Heart right ventricle (tissue), 16 donors: Measurements from ENCODE around the gene ULK1. TPM values are rescaled to one million over a fixed set of nuclear protein-coding genes. Genes with fewer than 3 reads are reported as not detected.

Experiments used
- ATAC-seq, 8 donors: fragments of 200-7000 bp; cut with Tn5 transposase; one replicate each; pipeline ENCODE4 v1.9.1; 2020; ENCODE audit warnings: mild to moderate bottlenecking in 8 of 8, moderate library complexity in 8 of 8, moderate number of reproducible peaks in 1 of 8
- DNase-seq, 2 donors: peaks; one replicate each; pipeline ENCODE4 v3.0.0-alpha.2; 2020
- H3K27ac ChIP-seq, 10 donors: fragments of 200-600 bp; sonication (generic) in 2 of 10; one replicate each; pipeline versions ENCODE4 v1.5.0 to v1.8.0; 2020 to 2022; ENCODE audit warnings: mild to moderate bottlenecking in 3 of 10
- H3K27me3 ChIP-seq, 7 donors: fragments of 200-600 bp; one replicate each; pipeline ENCODE4 v1.8.0; 2021 to 2022; ENCODE audit warnings: mild to moderate bottlenecking in 2 of 7
- H3K36me3 ChIP-seq, 9 donors: fragments of 200-600 bp; sonication (generic) in 1 of 9; one replicate each; pipeline versions ENCODE4 v1.5.0 to v1.8.0; 2020 to 2022; ENCODE audit warnings: mild to moderate bottlenecking in 2 of 9
- H3K4me1 ChIP-seq, 9 donors: fragments of 200-600 bp; sonication (generic) in 1 of 9; one replicate each; pipeline versions ENCODE4 v1.5.0 to v1.8.0; 2020 to 2022; ENCODE audit warnings: mild to moderate bottlenecking in 4 of 9
- H3K4me3 ChIP-seq, 10 donors: fragments of 200-600 bp; sonication (generic) in 2 of 10; one replicate each; pipeline versions ENCODE4 v1.5.0 to v1.8.0; 2020 to 2022; ENCODE audit warnings: mild to moderate bottlenecking in 7 of 10, moderate library complexity in 2 of 10
- H3K9me3 ChIP-seq, 11 donors: fragments of 200-600 bp in 10 of 11; sonication (generic) in 2 of 11; one replicate each; pipeline versions ENCODE4 v1.5.0 to v1.8.0; 2013 to 2022; ENCODE audit warnings: mild to moderate bottlenecking in 2 of 11, control low read depth in 1 of 11, moderate library complexity in 1 of 11
- WGBS, 2 donors: extraction: QIAGEN DNeasy Blood & Tissue Kit; methylation state at CpG; one replicate each; pipeline ENCODE4 v1.1.7; 2013; ENCODE audit warnings: inconsistent platforms in 1 of 2; 5-methylcytosine and 5-hydroxymethylcytosine counted together
- intact Hi-C, 10 donors: fragments of 100-400 bp; cut with DNase I; formaldehyde crosslinking; loops; one replicate each; pipeline versions ENCODE4 v1.11.1 to v1.14.2; 2022
- polyA plus RNA-seq, 2 donors: library from polyadenylated mRNA; stranded (reverse); fragments of 200-250 nt; gene quantifications; one replicate each; pipeline ENCODE4 v1.2.3, GENCODE V29; 2013
- total RNA-seq, 10 donors: library from RNA; stranded (reverse); fragmentation: NEBNext Ultra II Directional in 3 of 10; extraction: Animal tissue kit (Norgen Biotek cat#: 25700) in 3 of 10; gene quantifications; one replicate each; pipeline versions ENCODE4 v1.2.1 to v1.2.4, GENCODE V29; 2021 to 2023
- TF ChIP-seq, protein P1 (sequence below), 9 donors: fragments of 200-600 bp; sonication (generic) in 2 of 9; IDR thresholded peaks; one replicate each; pipeline versions ENCODE4 v1.5.0 to v1.8.0; 2021 to 2022; ENCODE audit warnings: antibody characterized with exemption in 9 of 9, mild to moderate bottlenecking in 5 of 9, moderate library complexity in 1 of 9
- donor health status: Arrhythmogenic right ventricular cardiomyopathy.
- donor health status: ischemic (EF 13 %, LVEDD 7.1; RV severe dilation, severe dysfunction).
- donor health status: healthy with polysubstance abuse.
- donor health status: DM: no; HTN: yes; CAD: no.
- donor health status: DM: no; HTN: no; CAD: no.
- donor health status: ischemic (EF 25% LVEDD 6.9; RV normal size, moderate dysfunction).
- donor health status: ischemic (EF 25% LVEDD 5.7; RV mildly dilated, moderate dysfunction).
- donor health status: healthy.
- donor health status: DM: yes; HTN: yes; CAD: no.
- donor health status: Ischemic cardiomyopathy.
- donor health status: ischemic (EF 35%, LVEDD 5.7; RV mildly dilated, moderate dysfunction).
- donor health status: nonischemic (EF 11% LVEDD 7.7; RV severe dilation, severe dysfunction).
- donor health status: DM: yes; HTN: yes; CAD: no.
- donor health status: PGD.
- donor health status: ischemic (EF 29% LVEDD 5.4; RV normal size, mild dysfunction).
- donor health status: nonischemic (EF 23%, LVEDD 6.1; RV moderate dilation, normal function).

ULK1 gene
- total and polyA plus RNA-seq, 12 donors = 10.7 to 77.7 (median 48.6) TPM

DNA sequence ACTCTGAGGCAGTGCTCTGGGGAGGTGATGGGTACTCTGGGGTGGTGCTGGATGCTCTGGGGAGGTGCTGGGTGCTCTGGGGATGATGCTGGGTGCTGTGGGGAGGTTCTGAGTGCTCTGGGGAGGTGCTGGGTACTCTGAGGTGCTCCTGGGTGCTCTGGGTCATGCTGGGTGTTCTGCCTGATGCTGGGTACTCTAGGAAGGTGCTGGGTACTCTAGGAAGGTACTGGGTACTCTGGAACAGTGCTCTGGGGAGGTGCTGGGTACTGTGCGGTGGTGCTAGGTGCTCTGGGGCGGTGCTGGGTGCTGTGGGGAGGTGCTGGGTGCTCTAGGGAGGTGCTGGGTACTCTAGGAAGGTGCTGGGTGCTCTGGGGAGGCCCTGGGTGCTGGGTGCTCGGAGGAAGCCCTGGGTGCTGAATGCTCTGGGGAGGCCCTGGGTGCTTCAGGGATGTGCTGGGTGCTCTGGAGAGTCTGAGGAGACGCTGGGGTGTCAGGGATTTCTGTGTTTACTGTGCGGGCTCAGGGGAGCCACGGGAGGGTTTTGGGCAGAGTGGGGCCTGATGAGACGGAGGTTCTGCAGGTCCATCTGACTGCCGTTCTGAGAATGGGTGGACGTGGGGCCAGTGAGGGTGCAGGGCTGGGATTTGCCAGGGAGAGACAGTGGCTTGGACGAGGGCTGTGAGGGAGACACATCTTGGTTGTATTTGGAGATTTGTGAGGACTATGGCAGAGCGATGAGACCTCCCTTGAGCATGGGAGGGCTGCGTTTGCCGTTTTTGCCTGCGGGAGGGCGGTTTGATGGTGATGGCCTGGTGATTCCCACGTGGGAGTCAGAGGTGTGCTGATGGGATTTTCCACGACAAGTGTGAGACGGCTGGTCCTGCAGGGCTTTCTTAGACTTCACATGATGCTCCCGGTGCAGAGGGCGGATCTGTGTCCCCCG, 36.2 kb upstream of the ULK1 start:
- peaks cover 0 to 22% (median 0%) of the 10 kb centered on the region in 9 donors for H3K4me1 ChIP-seq
- H3K27me3 ChIP-seq = peaks cover 0 to 30% (median 24%) of the 10 kb centered on the region in 7 donors

DNA sequence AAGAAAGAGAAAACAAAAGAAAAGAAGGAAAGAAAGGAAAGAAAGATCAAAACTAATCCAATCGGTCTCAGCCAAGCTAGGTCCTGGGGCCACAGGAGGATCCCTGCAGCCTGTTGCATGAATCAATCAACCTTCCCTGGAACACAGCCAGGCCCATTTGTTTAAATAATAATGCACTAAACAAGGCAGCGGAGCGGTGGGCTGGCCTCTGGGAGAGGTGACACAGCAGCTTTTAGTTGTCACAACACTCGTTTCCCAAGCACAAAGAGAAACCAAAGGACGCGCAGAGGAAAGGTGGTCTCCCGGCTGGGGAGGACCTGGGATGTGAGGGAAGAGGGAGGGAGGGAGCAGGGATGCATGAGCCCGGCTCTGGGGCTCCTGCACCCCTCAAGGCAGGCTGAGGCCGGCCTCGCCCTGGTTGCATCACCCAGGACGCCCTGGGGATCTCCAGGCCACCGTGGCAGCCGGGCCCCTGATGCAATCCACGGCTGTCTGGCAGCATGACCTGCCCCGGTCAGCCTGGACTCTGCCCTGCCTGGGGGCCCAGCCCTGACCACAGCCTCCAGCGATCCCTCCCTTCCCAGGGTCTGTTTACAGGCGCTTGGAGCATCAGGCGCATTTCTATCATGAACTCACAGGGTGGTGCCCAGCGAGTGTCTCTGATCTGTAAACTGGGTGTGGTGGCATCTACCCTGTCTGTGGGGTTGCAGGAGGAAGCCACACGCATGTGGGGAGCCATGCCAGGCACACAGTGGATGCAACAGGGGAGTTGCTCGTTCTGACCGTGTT, 33.8 kb upstream of the ULK1 start:
- ATAC-seq (peak in 7 of 8 donors; percentile 31 to 77 (median 50)), DNase-seq (peak; percentile 38 to 49)
- TF ChIP-seq, protein P1, sequence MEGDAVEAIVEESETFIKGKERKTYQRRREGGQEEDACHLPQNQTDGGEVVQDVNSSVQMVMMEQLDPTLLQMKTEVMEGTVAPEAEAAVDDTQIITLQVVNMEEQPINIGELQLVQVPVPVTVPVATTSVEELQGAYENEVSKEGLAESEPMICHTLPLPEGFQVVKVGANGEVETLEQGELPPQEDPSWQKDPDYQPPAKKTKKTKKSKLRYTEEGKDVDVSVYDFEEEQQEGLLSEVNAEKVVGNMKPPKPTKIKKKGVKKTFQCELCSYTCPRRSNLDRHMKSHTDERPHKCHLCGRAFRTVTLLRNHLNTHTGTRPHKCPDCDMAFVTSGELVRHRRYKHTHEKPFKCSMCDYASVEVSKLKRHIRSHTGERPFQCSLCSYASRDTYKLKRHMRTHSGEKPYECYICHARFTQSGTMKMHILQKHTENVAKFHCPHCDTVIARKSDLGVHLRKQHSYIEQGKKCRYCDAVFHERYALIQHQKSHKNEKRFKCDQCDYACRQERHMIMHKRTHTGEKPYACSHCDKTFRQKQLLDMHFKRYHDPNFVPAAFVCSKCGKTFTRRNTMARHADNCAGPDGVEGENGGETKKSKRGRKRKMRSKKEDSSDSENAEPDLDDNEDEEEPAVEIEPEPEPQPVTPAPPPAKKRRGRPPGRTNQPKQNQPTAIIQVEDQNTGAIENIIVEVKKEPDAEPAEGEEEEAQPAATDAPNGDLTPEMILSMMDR (IDR thresholded peaks at IDR 0.05) = no peak
- intact Hi-C loops = no loop called here
- peak overlapping the region in 1 of 10 donors; percentile 68 for H3K27ac ChIP-seq
- peaks cover 0 to 22% (median 0%) of the 10 kb centered on the region in 9 donors for H3K4me1 ChIP-seq
- WGBS, 2 donors = 34 to 41% methylated on average over 22 of the region's 22 CpGs
- no peaks in the 10 kb centered on the region for H3K9me3 ChIP-seq
- H3K4me3 ChIP-seq = peak overlapping the region in 6 of 10 donors; percentile 3 to 40 (median 20)
- no peaks in the 10 kb centered on the region for H3K36me3 ChIP-seq
- peaks cover 0 to 16% (median 6%) of the 10 kb centered on the region in 7 donors for H3K27me3 ChIP-seq

More for the DNA sequence above, 36.2 kb upstream of the ULK1 start:
- intact Hi-C loops = loop anchor here in 2 of 10 donors (10.0 kb wide), 2 partner anchors 87 to 137 kb away; partner anchors contain the start of gene EP400 (in 1 of the 2)
- Histone ChIP-seq H3K36me3 (no peaks in the 10 kb centered on the region), H3K9me3 (no peaks in the 10 kb centered on the region), H3K27ac (no peak overlapping the region), H3K4me3 (no peak overlapping the region)
- WGBS, 2 donors = 75 to 76% methylated on average over 21 of the region's 21 CpGs
- no peak for ATAC-seq
- DNase-seq = no peak
- TF ChIP-seq, protein P1 (IDR thresholded peaks at IDR 0.05) = no peak

DNA sequence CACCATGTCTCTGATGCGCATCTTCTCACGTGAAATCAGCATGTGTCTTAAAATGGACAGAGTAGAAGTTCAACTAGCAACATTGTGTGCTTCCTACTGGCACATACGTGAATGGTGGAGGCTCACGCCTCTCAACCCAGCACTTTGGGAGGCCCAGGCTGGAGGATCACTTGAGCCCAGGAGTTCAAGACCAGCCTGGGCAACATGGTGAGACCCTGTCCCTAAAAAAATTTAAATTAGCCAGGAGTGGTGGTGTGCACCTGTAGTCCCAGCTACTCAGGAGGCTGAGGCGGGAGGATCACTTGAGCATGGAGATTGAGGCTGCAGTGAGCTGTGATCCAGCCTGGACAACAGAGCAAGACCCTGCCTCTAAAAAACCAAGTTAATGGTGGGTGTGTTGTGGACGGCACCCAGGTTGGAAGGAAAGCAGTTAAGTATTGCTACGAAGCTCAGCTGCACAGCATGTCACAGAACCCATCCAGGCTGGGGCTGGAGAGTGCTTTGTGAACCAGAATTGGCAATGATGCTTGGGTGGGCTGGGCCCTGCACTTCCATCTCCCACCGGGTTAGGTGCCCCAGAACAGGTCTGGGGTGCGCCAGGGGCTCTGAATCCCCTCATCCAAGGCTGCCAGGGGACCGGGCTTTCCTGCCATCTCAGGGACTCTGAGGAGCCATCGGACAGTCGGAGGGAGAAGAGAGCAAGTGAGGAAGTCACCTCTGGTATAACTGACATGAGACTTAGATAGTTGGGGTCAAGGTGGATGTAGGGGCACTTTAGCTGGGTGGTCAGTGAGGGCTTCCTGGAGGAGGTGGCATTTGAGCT, 33.0 kb upstream of the ULK1 start:
- DNase-seq = no peak
- intact Hi-C loops = no loop called here
- H3K9me3 ChIP-seq = no peaks in the 10 kb centered on the region
- H3K4me1 ChIP-seq = peaks cover 0 to 22% (median 0%) of the 10 kb centered on the region in 9 donors
- H3K27ac ChIP-seq = no peak overlapping the region
- no peak overlapping the region for H3K4me3 ChIP-seq
- no peaks in the 10 kb centered on the region for H3K36me3 ChIP-seq
- TF ChIP-seq, protein P1 (IDR thresholded peaks at IDR 0.05) = no peak
- no peak for ATAC-seq
- H3K27me3 ChIP-seq = peaks cover 0 to 13% (median 0%) of the 10 kb centered on the region in 7 donors
- 89 to 92% methylated on average over 12 of the region's 12 CpGs for WGBS, 2 donors
